Neural cell (in vitro differentiated cells): ENCODE data around the gene SYT2. TPM values are rescaled to one million over a fixed set of nuclear protein-coding genes. Genes with fewer than 3 reads are reported as not detected.
"Not testable (repeated sequence)": the region's sequence is repeated elsewhere in the genome, so short reads cannot be mapped to it uniquely, and the experiment has no call there.

Experiments
- H2AFZ ChIP-seq: fragments of 200-600, 300-800 bp; sonication (generic), shearing (Covaris generic); 2 replicates; pipeline ENCODE4 v1.6.0; 2014; ENCODE audit warnings: low read depth, mild to moderate bottlenecking, antibody characterized with exemption, low read length, moderate library complexity
- H3F3A ChIP-seq: fragments of 200-600 bp; shearing (Covaris generic); 2 replicates; pipeline ENCODE4 v1.6.1; 2016; ENCODE audit warnings: mild to moderate bottlenecking, moderate library complexity, mixed read lengths, antibody characterized with exemption, low read length; ENCODE audit not compliant: insufficient read depth, poor library complexity, severe bottlenecking
- H3K27ac ChIP-seq: fragments of 200-600, 300-800 bp; sonication (generic), shearing (Covaris generic); 2 replicates; pipeline ENCODE4 v1.5.1; 2014; ENCODE audit warnings: mild to moderate bottlenecking, low read length, moderate library complexity
- H3K27me3 ChIP-seq: fragments of 300-800, 200-600 bp; sonication (generic), shearing (Covaris generic); 2 replicates; pipeline ENCODE4 v1.6.0; 2014; ENCODE audit warnings: mild to moderate bottlenecking, low read depth, low read length, moderate library complexity; ENCODE audit not compliant: insufficient read depth
- H3K36me3 ChIP-seq: fragments of 300-800, 200-600 bp; sonication (generic), shearing (Covaris generic); 2 replicates; pipeline ENCODE4 v1.5.1; 2014; ENCODE audit warnings: mild to moderate bottlenecking, antibody characterized with exemption, low read length, moderate library complexity; ENCODE audit not compliant: insufficient read depth
- H3K4me2 ChIP-seq: fragments of 300-800, 200-600 bp; sonication (generic), shearing (Covaris generic); 2 replicates; pipeline ENCODE4 v1.6.0; 2014; ENCODE audit warnings: mild to moderate bottlenecking, low read length
- H3K4me3 ChIP-seq: fragments of 300-800, 200-600 bp; sonication (generic), shearing (Covaris generic); 2 replicates; pipeline ENCODE4 v1.5.1; 2014; ENCODE audit warnings: mild to moderate bottlenecking, low read length, moderate library complexity
- H3K79me2 ChIP-seq: fragments of 200-600 bp; shearing (Covaris generic); replicated peaks from 2 replicates; pipeline ENCODE4 v1.6.0; 2014; ENCODE audit warnings: mild to moderate bottlenecking, low read length, moderate library complexity; ENCODE audit not compliant: insufficient read depth
- H3K9ac ChIP-seq: fragments of 300-800, 200-600 bp; sonication (generic), shearing (Covaris generic); 2 replicates; pipeline ENCODE4 v1.6.1; 2016; ENCODE audit warnings: mild to moderate bottlenecking, low read length, mixed read lengths
- H3K9me2 ChIP-seq: fragments of 200-600 bp; shearing (Covaris generic); 2 replicates; pipeline ENCODE4 v1.6.1; 2016; ENCODE audit warnings: mild to moderate bottlenecking, low read length, mixed read lengths; ENCODE audit not compliant: insufficient read depth
- H3K9me3 ChIP-seq: fragments of 200-600, 300-800 bp; sonication (generic), shearing (Covaris generic); 2 replicates; pipeline ENCODE4 v1.6.1; 2016; ENCODE audit warnings: mild to moderate bottlenecking, mixed run types, low read length, moderate library complexity, mixed read lengths
- H4K20me1 ChIP-seq: fragments of 200-600 bp; shearing (Covaris generic); 2 replicates; pipeline ENCODE4 v1.6.1; 2016; ENCODE audit warnings: mild to moderate bottlenecking, mixed run types; ENCODE audit not compliant: insufficient read depth
- CTCF ChIP-seq: fragments of 450-650 bp; IDR thresholded peaks from 2 replicates; pipeline ENCODE4 v1.5.1; 2014; ENCODE audit warnings: antibody characterized with exemption, mild to moderate bottlenecking, moderate library complexity; ENCODE audit not compliant: poor library complexity, severe bottlenecking
- EP300 ChIP-seq: fragments of 450-650 bp; conservative IDR thresholded peaks from 2 replicates; pipeline ENCODE4 v1.6.1; 2014; ENCODE audit warnings: antibody characterized with exemption, mild to moderate bottlenecking, moderate library complexity; ENCODE audit not compliant: poor library complexity, severe bottlenecking
- EZH2 ChIP-seq: fragments of 200-600, 300-800 bp; shearing (Covaris generic), sonication (generic); IDR thresholded peaks from 2 replicates; pipeline ENCODE4 v1.6.1; 2014; ENCODE audit warnings: antibody characterized with exemption, low read length, borderline replicate concordance, mild to moderate bottlenecking; ENCODE audit not compliant: insufficient read depth, poor library complexity, severe bottlenecking
- MXI1 ChIP-seq: fragments of 450-650 bp; conservative IDR thresholded peaks from 2 replicates; pipeline ENCODE4 v1.6.1; 2014; ENCODE audit warnings: antibody characterized with exemption, mild to moderate bottlenecking; ENCODE audit not compliant: poor library complexity, severe bottlenecking
- POLR2AphosphoS5 ChIP-seq: IDR thresholded peaks from 2 replicates; pipeline ENCODE4 v1.6.1; 2012
- RAD21 ChIP-seq: fragments of 450-650 bp; conservative IDR thresholded peaks from 2 replicates; pipeline ENCODE4 v1.6.1; 2014; ENCODE audit warnings: antibody characterized with exemption, mild to moderate bottlenecking, moderate library complexity
- REST ChIP-seq: IDR thresholded peaks from 2 replicates; pipeline ENCODE4 v1.6.1; 2012; ENCODE audit warnings: borderline replicate concordance
- SMC3 ChIP-seq: fragments of 450-650 bp; conservative IDR thresholded peaks from 2 replicates; pipeline ENCODE4 v1.6.1; 2014; ENCODE audit warnings: antibody characterized with exemption, mild to moderate bottlenecking, moderate library complexity; ENCODE audit not compliant: poor library complexity
- TAF1 ChIP-seq: IDR thresholded peaks from 2 replicates; pipeline ENCODE4 v1.6.1; 2012; ENCODE audit warnings: low read depth
- polyA plus RNA-seq: library from polyadenylated mRNA; depleted of rRNA; stranded (reverse); fragments of >200 nt; gene quantifications from 2 replicates; pipeline ENCODE4 v1.2.3, GENCODE V29; 2014

Gene SYT2
- polyA plus RNA-seq, 1 donor from 2014 or later, result 0.04 TPM

DNA sequence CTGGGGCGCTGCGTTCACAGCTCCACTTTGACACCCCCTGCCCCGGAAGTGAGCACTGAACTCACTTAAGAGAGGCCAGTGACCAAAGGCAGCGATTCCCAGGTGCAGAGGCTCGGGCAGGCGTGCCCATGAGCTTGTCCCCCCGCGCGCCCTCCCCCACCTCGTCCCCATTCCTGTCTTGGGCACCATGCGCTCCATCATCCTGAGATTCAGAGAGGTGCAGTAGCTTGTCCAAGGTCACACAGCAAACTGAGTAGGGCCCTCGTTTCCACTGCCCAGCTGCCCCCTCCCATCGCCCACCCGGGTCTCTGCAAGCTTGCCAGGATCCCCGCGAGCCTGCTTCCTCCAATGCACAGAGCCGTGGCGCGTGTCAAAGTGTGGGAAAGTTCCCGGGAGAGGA, 68.0 kb downstream of the SYT2 start:
- Histone ChIP-seq H3K9me3 (no peaks in the 10 kb centered on the region), H4K20me1 (no peaks in the 10 kb centered on the region), H3K9ac (no peak overlapping the region), H3K79me2 (no peaks in the 10 kb centered on the region), H3K4me2 (no peak overlapping the region), H3K9me2 (no peaks in the 10 kb centered on the region), H3K27me3 (peaks cover 65% of the 10 kb centered on the region), H3K27ac (no peak overlapping the region), H3K4me3 (peak overlapping the region; percentile 65), H2AFZ (no peak overlapping the region), H3F3A (no peaks in the 10 kb centered on the region), H3K36me3 (no peaks in the 10 kb centered on the region)
- TF ChIP-seq RAD21 (no peak), SMC3 (no peak), EP300 (no peak), MXI1 (no peak), REST (no peak), POLR2AphosphoS5 (no peak), EZH2 (no peak), CTCF (no peak), TAF1 (no peak)

GRCh38 chr1:202639500-202639899, 70.8 kb downstream of the SYT2 start:
- TF ChIP-seq MXI1 (no peak), EP300 (no peak), POLR2AphosphoS5 (no peak), SMC3 (no peak), CTCF (no peak), EZH2 (no peak)
- no peaks in the 10 kb centered on the region for H3K9me3 ChIP-seq
- no peaks in the 10 kb centered on the region for H4K20me1 ChIP-seq
- no peak overlapping the region for H3K4me3 ChIP-seq
- H3K27me3 ChIP-seq, result peaks cover 39% of the 10 kb centered on the region
- H3F3A ChIP-seq, result no peaks in the 10 kb centered on the region
- H3K9ac ChIP-seq, result no peak overlapping the region
- H3K27ac ChIP-seq, result no peak overlapping the region
- no peaks in the 10 kb centered on the region for H3K36me3 ChIP-seq
- H3K4me2 ChIP-seq, result no peak overlapping the region
- no peaks in the 10 kb centered on the region for H3K79me2 ChIP-seq
- H3K9me2 ChIP-seq, result no peaks in the 10 kb centered on the region
- H2AFZ ChIP-seq, result no peak overlapping the region

DNA sequence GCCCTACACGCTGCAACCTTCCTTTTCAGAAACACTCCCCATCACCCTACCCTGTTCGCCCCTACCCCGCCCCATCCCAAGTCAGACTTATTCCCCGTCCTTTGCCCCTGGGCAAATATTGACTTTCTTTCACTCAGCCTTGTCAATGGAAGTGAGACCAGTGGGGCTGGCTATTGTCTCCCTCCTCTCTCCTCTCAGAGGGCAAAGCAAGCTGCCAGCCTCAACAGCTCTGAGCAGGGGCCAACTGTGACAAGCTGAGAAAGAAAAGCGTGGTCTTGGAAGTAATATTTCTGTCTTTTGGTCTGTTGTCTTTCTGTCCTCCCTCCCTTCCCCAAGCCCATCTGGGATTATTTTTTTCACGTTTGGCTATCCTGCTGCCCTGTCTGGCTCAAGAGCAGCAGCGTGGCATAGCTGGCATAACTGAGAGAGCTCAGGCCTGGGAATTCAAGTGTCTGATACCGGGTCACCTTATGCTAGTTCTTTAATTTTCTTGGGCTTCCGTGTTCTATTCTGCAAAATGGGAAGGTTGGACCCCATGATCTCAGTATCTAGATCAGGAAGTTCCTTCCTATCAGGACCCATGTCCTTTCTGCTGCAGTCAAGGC, 71.5 kb downstream of the SYT2 start:
- not testable (repeated sequence) for H3K27ac ChIP-seq, H3K9me3 ChIP-seq, H4K20me1 ChIP-seq, H2AFZ ChIP-seq, H3K9me2 ChIP-seq, H3K4me2 ChIP-seq, H3K36me3 ChIP-seq, H3K79me2 ChIP-seq, H3K4me3 ChIP-seq, H3F3A ChIP-seq, H3K9ac ChIP-seq
- H3K27me3 ChIP-seq, result peaks cover 32% of the 10 kb centered on the region
